Bronchial epithelial cell (primary cell): Measurements from ENCODE around the gene BCAS4. TPM values are rescaled to one million over a fixed set of nuclear protein-coding genes. Genes with fewer than 3 reads are reported as not detected.

Experiments used
- DNase-seq: peaks from one replicate; pipeline ENCODE4 v3.0.0-alpha.2; 2010; ENCODE audit warnings: low read depth
- FAIRE-seq: peaks from 2 replicates; lab custom pipeline; 2011; peaks lifted over from hg19 to GRCh38; lab: Jason Lieb, UNC
- H3K27me3 ChIP-seq: 2 replicates; pipeline ENCODE4 v1.5.1; 2011; ENCODE audit warnings: low read length; ENCODE audit not compliant: control insufficient read depth, insufficient read depth
- H3K36me3 ChIP-seq: 2 replicates; pipeline ENCODE4 v1.5.1; 2011; ENCODE audit warnings: low read length; ENCODE audit not compliant: control insufficient read depth, insufficient read depth
- H3K4me3 ChIP-seq: 2 replicates; pipeline ENCODE4 v1.5.1; 2011; ENCODE audit warnings: mild to moderate bottlenecking, low read depth, low read length, control low read depth
- CTCF ChIP-seq: IDR thresholded peaks from 2 replicates; pipeline ENCODE4 v1.5.1; 2011; ENCODE audit warnings: mild to moderate bottlenecking, moderate library complexity, low read length, control low read depth, inconsistent platforms; ENCODE audit not compliant: insufficient read depth, severe bottlenecking
- total RNA-seq: library from RNA; depleted of rRNA; stranded (reverse); fragments of >200 nt; gene quantifications from 2 replicates; pipeline ENCODE4 v1.2.1, GENCODE V29; 2014

BCAS4 gene
- 5.5 and 12.2 TPM in 2 replicates for total RNA-seq

- Histone ChIP-seq H3K27me3 (no peaks in the 10 kb centered on the region), H3K4me3 (peak within 1 kb of the TSS; percentile 88), H3K36me3 (no peaks in the 10 kb centered on the region)
- peak; percentile 73 for TF ChIP-seq CTCF
- peak; percentile 75 for DNase-seq
- FAIRE-seq: no peak
Observed at GRCh38 chr20:50794846-50795634, at the start of gene BCAS4. TSS of gene BCAS4 (plus strand) at chr20:50795061. CDS start at chr20:50795084, 23 bp downstream.

GRCh38 chr20:50745634-50746137 is 49.2 kb upstream of the BCAS4 start:
- Histone ChIP-seq H3K27me3 (no peaks in the 10 kb centered on the region), H3K4me3 (no peak overlapping the region), H3K36me3 (peaks cover 8% of the 10 kb centered on the region)
- DNase-seq (no peak), FAIRE-seq (no peak)
- TF ChIP-seq CTCF: no peak

- Histone ChIP-seq H3K27me3 (no peaks in the 10 kb centered on the region), H3K4me3 (no peak overlapping the region), H3K36me3 (peaks cover 8% of the 10 kb centered on the region)
- TF ChIP-seq CTCF: no peak
- FAIRE-seq (no peak), DNase-seq (no peak)
Observed at GRCh38 chr20:50746138-50746940, 48.5 kb upstream of the BCAS4 start.

- DNase-seq: no peak
- H3K4me3 ChIP-seq: no peak overlapping the region
- FAIRE-seq: no peak
- no peaks in the 10 kb centered on the region for H3K27me3 ChIP-seq
- no peak for TF ChIP-seq CTCF
- peaks cover 8% of the 10 kb centered on the region for H3K36me3 ChIP-seq
Observed at GRCh38 chr20:50747275-50747674, 47.6 kb upstream of the BCAS4 start.

- no peak for TF ChIP-seq CTCF
- Histone ChIP-seq H3K36me3 (peaks cover 8% of the 10 kb centered on the region), H3K4me3 (no peak overlapping the region), H3K27me3 (no peaks in the 10 kb centered on the region)
- no peak for DNase-seq
- FAIRE-seq: no peak
Observed at GRCh38 chr20:50750145-50750671, 44.7 kb upstream of the BCAS4 start.
